SU-DHL-6 (cell line): ENCODE data around the gene ANKRD33B.

Experiments
- CTCF ChIP-seq: fragments of 200-600 bp; sonication (generic); IDR thresholded peaks from one replicate; pipeline ENCODE4 v1.5.1; 2017; ENCODE audit warnings: antibody characterized with exemption, mild to moderate bottlenecking, low read length, moderate library complexity; ENCODE audit not compliant: insufficient read depth, poor library complexity, severe bottlenecking
- EZH2phosphoT487 ChIP-seq: fragments of 200-600 bp; sonication (generic), shearing (Covaris generic); conservative IDR thresholded peaks from 2 replicates; pipeline ENCODE4 v1.6.1; 2018; ENCODE audit warnings: mild to moderate bottlenecking, antibody characterized with exemption, low read length, moderate library complexity, mixed read lengths

GRCh38 chr5:10649666-10650380 is 86.0 kb downstream of the ANKRD33B start:
- TF ChIP-seq CTCF (no peak), EZH2phosphoT487 (no peak)
